Activated CD8-positive, alpha-beta memory T cell treated with anti-CD3 and anti-CD28 coated beads for 48 hours (primary cell): ENCODE data around the gene LYPD8.

ENCODE experiments used
- DNase-seq, 3 experiments: peaks; one replicate each; pipeline ENCODE4 v3.0.0-alpha.2; 2020; ENCODE audit warnings: low read depth in 2 of 3, low spot score in 2 of 3

The LYPD8 gene

DNA sequence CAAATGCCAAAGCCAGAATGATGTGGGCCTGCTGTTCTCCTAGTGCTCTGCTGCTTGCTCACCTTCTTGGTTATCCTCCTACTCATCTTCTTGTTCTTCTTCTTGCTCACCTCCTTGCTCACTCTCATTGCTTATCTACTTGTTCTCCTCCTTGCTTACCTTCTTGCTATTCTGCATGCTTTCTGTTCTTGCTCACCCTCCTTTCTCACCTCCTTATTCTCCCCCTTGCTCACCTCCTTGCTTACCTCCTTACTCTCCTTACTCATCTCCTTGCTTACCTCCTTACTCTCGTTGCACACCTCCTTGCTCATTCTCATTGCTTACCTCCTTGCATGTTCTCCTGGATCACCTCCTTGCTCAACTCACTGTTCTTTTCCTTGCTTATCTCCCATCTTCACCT is 52.8 kb downstream of the LYPD8 start, which contains the start of gene OR14I1:
Gene OR14I1, minus strand, starts transcription at position 53 of the 400 bp plus-strand sequence.
- no peak for DNase-seq

DNA sequence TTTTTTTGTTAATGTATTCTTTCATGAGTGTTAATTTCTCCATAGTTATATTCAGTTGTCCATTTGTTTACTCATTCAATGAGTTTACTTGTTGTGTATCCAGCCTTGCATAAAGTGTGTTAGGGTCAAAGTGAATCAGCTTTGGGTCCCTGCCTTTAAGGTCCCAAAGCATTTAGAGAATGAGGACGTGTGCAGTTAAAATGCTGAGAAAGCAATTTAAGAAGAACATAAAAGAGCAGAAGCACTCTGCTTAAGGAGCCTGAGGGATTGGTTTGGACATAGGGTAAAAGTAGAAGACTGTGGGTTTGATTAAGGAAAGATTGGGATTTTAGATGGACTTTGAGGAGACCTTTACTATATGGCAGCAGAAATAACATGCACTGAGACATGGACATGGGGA is 56.5 kb downstream of the LYPD8 start:
- DNase-seq = no peak

DNA sequence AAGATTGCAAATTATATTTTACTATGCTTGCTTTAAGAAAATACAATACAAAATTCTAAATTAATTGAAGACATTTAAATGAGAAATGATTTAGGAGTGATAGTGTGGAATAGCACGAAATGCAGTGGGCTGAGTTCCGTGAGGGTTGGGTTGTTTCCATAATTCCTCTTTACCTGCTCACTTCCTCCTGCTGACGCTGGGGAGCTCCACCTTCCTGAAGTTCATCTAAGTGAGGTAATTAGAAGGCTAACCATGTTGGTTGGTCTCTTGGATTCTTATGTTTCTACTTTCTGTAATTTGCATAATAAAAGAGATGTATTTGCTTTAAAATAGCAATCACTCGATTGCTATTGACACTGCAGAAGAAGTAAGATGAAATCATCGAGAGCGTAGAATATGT is 57.7 kb downstream of the LYPD8 start:
- no peak for DNase-seq

DNA sequence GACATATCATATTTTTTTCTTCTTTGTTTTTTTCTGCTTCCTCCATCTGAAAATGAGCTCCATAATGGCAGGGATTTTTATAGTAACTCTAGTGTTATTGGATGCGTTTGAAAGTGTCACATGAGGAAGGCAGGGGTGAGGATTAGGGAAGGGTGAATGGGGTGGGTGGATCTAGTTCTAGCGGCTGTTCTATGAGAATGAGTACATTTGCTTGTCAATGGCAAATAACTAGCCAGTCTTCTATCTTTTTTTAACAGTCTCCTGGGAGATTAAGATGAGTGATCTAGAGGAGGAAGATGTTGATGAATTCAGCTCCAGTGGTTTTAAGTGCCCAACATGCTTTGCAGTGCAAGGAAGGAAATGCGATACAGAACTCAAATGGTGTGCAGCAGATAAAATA is 58.8 kb downstream of the LYPD8 start:
- DNase-seq = no peak

DNA sequence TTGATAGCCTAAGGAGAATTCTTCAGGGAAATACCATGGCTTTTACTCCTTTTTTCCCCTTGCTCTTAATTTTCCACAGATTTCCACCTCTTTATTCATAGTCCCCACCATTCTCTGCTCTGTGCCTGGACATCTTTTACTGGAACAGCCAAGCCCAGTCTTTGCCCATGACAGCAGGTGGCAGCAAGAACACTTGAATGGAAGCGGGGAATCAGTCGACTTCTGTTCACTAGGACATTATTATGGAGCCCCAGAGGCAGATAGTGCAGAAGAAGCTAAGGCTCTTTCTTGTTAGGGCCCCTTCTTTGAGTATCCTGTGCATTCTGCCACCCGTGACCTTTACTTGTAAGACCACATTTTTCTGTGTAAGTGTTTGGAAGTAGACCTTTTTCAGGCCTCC is 59.3 kb downstream of the LYPD8 start:
- no peak for DNase-seq

DNA sequence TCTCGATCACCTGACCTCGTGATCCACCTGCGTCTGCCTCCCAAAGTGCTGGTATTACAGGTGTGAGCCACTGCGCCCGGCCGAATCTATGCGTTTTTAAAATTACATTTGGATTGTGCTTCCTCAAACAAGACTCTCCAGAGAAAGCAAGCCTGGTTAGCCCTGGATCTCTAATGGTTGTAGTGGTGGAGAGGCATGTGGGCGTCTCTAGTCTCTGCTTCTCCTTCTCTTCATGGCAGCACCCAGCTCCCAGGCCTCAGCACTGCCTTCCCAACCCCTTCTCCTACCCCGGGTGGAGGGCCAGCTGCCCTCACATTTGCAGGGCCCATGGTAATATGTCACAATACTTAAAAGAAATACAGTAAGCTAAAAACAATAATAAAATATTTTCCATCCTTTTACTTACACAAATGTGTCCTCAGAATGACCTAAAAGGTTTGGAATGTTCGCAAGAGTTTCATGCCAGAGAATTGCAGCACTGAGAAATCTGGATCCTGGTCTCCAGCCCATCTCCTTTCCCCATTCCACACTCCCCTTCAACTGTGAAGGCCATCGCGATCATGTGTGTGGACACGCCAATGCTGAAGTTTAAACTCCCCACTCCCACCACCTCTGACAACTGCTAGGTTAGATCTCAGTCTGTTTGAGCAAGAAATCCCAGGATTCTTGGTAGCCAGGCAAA is 60.0 kb downstream of the LYPD8 start:
- no peak for DNase-seq

DNA sequence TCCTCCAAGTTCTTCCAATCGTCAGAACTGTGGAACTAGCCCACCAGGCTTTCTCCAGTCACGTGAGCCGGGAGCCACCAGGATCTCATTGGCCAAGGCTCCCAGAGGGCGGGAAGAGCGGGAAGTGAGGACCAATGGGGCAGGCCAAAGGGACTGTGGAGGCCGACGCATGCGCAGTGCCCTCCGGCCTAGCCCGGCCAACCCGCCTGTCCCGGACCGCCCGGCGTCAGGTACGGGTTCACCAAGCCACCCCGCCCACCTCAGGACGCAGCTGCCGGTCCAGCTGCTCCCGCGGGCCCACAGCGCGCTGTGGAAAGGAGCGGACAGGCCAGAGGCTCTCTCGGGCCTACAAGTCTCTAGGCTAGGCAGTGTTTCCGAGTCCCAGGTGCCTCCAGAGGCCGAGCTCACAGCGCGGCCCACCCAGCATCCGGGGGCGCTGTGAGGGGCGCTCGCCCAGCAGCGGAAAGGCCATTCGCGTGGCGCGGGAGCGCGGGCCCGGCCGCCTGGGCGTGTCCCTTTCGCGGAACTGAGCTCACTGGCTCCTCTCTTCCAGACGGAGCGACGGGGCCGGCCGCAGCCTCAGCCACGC is 63.9 kb downstream of the LYPD8 start:
- DNase-seq = no peak
